Upper lobe of left lung (tissue), 4 donors: ENCODE measurements around the gene USP17L27.
"Not testable (repeated sequence)": the region's sequence is repeated elsewhere in the genome, so short reads cannot be mapped to it uniquely, and the experiment has no call there.

ENCODE experiments used
- POLR2A ChIP-seq, 4 donors: fragments of 450-650 bp; IDR thresholded peaks; one replicate each; pipeline ENCODE4 v1.5.1; 2016 to 2017; ENCODE audit warnings: antibody characterized with exemption in 4 of 4, mild to moderate bottlenecking in 2 of 4
- POLR2AphosphoS5 ChIP-seq, 2 donors: sonication (generic); formaldehyde crosslinking; IDR thresholded peaks; one replicate each; pipeline ENCODE4 v1.5.1; 2017; ENCODE audit warnings: antibody characterized with exemption in 2 of 2
- TF ChIP-seq, protein P1 (sequence below), 6 experiments: fragments of 450-650 bp in 4 of 6; fragments of 200-600 bp in 2 of 6; sonication (generic) in 2 of 6; IDR thresholded peaks; one replicate each; pipeline ENCODE4 v1.5.1; 2016 to 2019; ENCODE audit warnings: antibody characterized with exemption in 6 of 6

DNA sequence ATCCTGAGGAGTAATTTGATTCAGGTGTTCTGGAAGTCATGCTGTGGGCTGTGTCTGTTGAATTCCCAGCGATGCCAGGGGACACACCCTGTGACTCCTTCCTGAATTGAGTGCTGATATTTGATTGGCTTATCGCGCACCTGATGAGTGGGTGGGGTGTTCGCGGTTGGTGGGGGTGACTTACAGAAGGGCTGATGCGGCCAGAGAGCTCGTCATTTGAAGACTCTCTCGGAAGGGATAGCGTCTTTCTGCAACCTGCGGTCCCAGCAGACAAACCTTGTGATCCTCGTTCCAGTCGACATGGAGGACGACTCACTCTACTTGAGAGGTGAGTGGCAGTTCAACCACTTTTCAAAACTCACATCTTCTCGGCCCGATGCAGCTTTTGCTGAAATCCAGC, 18.9 kb downstream of the USP17L27 start, which contains the start of gene USP17L30:
- TF ChIP-seq, protein P1, sequence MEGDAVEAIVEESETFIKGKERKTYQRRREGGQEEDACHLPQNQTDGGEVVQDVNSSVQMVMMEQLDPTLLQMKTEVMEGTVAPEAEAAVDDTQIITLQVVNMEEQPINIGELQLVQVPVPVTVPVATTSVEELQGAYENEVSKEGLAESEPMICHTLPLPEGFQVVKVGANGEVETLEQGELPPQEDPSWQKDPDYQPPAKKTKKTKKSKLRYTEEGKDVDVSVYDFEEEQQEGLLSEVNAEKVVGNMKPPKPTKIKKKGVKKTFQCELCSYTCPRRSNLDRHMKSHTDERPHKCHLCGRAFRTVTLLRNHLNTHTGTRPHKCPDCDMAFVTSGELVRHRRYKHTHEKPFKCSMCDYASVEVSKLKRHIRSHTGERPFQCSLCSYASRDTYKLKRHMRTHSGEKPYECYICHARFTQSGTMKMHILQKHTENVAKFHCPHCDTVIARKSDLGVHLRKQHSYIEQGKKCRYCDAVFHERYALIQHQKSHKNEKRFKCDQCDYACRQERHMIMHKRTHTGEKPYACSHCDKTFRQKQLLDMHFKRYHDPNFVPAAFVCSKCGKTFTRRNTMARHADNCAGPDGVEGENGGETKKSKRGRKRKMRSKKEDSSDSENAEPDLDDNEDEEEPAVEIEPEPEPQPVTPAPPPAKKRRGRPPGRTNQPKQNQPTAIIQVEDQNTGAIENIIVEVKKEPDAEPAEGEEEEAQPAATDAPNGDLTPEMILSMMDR (IDR thresholded peaks at IDR 0.05), result not testable (repeated sequence)
- not testable (repeated sequence) for TF ChIP-seq POLR2A, POLR2AphosphoS5 (IDR thresholded peaks at IDR 0.05)
